Myocyte (in vitro differentiated cells): ENCODE measurements around the gene MKRN1. TPM values are rescaled to one million over a fixed set of nuclear protein-coding genes. Genes with fewer than 3 reads are reported as not detected.
"Not testable (repeated sequence)": the region's sequence is repeated elsewhere in the genome, so short reads cannot be mapped to it uniquely, and the experiment has no call there.

Experiments used
- DNase-seq: peaks from one replicate; pipeline ENCODE4 v3.0.0-alpha.2; 2012; ENCODE audit warnings: low read depth
- total RNA-seq: library from RNA; depleted of rRNA; stranded (reverse); fragments of >200 nt; gene quantifications from 2 replicates; pipeline ENCODE4 v1.2.3, GENCODE V29; 2014

Gene MKRN1
- total RNA-seq, 1 donor from 2014 or later: 67.7 TPM

DNA sequence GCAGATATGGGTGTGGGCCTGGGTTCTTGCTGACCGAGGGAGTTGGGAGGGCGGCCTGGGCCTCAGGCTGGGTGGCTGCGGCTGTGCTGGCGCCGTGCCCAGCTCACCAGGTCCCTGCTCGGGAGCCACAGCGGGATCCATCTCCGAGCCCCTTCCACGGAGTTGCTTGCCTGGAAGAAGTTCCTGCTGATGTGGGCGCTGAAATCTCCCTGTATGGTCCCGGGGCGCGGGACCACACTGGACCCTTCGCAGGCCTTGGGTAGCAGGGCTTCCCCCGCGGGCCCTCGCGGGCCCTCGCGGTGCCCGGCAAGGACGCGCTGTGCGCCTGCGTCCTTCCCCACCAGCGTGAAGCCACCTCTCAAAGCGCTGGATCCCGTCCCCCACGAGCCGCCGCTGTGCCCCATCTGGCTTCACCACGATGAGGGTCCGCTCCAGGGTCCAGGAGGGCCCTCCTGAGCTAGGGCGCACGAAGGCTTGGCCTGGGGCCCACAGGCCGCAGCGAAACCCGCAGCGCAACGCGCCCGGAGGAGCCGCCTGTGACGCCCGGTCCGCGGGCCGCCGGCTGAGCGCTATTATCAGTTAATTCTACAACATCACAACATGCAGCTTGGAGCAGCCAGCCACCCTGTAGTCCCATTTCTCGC lies 43.9 kb downstream of the MKRN1 start:
- no peak for DNase-seq

GRCh38 chr7:140433396-140433795 lies 45.9 kb downstream of the MKRN1 start:
- no peak for DNase-seq

DNA sequence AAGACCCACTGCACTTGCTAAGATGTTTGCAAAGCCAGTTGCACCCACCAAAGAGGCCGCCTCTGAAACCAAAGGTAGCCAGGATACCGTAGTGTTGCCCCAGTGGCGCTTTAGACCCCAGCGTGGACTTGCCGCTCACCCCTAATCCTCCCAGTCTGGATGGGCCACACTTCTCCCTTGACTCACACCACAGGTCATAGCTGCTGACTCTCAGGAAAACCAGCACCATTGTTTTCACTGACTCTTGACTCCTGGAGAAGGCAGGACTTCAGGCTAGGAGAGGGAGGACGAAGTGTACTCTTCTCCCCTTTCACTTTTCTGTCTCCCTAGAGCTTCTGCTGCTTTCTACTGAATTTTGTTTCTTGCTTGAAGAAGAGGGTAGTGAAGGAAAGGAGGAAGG lies 53.2 kb downstream of the MKRN1 start:
- DNase-seq: no peak

GRCh38 chr7:140425718-140426117 lies 53.6 kb downstream of the MKRN1 start:
- DNase-seq: no peak

DNA sequence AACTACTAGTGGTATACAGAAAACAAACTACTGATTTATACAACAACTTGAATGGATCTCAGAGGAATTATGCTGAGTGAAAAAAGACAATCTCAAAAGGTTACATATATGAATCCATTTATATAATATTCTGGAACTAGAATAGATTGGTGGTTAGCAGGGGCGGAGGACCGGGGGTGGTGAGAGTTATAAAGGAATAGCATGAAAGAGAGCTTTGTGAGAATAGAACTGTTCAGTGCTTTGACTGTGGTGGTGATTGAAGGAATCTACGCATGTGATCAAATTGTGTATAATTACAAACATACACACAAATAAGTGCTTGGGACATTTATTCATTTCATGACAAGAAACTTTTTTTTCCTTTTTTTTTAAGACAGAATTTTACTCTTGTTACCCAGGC lies 55.8 kb downstream of the MKRN1 start:
- no peak for DNase-seq

GRCh38 chr7:140421521-140421920 lies 57.8 kb downstream of the MKRN1 start:
- no peak for DNase-seq

- no peak for DNase-seq
Measured at GRCh38 chr7:140418653-140419052, 60.7 kb downstream of the MKRN1 start.

DNA sequence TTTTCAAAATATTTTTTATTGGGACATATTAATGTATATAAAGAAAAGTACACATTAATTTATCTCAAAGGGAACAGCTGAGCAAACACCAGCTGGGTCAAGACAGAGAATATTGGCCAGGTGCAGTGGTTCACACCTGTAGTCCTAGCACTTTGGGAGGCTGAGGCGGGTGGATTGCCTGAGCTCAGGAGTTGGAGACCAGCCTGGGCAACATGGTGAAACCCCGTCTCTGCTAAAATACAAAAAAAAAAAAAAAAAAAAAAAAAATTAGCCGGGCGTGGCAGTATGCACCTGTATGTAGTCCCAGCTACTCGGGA lies 61.2 kb downstream of the MKRN1 start:
- not testable (repeated sequence) for DNase-seq

DNA sequence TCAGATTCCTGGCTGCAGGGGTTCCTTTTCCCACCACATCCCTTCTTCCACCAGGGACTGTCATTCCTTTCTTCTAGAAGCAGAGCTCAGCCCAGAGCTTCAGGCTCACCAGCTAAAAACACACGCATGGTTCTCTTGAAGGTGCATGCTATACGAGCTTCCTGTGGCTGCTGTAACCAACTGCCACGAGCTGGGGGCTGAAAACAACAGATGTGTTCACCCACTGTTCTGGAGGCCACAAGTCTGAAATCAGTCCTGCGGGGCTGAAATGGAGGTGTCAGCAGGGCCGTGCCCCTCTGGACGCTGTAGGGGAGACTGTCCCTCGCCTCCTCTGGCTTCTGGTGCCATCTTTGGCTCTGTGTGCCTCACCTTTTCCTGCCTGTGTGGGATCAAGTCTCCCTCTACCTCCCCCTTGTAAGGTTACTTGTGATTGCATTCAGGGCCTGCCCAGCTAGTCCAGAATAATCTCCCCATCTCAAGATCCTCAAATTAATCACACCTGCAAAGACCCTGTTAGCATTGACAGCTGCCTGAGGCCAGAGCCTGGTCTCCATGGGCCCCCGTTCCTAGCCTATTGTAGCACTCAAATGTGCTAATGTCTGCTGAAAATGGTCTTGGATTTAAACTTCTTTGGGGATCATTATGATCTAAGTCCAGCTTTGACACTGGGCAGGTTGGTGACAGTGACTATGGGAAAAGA lies 61.7 kb downstream of the MKRN1 start:
- DNase-seq: no peak

DNA sequence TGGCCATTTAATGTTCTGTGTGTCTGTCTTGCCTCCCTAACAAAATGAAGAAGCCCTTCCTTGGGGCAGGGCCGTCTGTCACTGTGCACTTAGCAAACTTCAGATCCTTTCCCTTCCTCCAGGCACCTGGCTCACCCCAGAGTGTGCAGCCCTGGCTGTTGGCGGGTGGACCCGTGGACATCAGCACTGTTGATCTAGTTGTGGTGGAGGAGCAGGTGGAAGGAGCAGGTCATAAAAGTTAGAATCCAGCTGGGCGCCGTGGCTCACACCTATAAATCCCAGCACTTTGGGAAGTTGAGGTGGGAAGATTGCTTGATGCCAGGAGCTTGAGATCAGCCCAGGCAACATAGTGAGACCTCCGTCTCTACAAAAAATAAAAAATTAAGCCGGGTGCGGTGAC lies 62.7 kb downstream of the MKRN1 start:
- no peak for DNase-seq

- not testable (repeated sequence) for DNase-seq
Measured at GRCh38 chr7:140415816-140416215, 63.5 kb downstream of the MKRN1 start.

GRCh38 chr7:140415361-140415760 lies 63.9 kb downstream of the MKRN1 start:
- DNase-seq: no peak

GRCh38 chr7:140404565-140405065 lies 74.7 kb downstream of the MKRN1 start:
- DNase-seq: no peak

DNA sequence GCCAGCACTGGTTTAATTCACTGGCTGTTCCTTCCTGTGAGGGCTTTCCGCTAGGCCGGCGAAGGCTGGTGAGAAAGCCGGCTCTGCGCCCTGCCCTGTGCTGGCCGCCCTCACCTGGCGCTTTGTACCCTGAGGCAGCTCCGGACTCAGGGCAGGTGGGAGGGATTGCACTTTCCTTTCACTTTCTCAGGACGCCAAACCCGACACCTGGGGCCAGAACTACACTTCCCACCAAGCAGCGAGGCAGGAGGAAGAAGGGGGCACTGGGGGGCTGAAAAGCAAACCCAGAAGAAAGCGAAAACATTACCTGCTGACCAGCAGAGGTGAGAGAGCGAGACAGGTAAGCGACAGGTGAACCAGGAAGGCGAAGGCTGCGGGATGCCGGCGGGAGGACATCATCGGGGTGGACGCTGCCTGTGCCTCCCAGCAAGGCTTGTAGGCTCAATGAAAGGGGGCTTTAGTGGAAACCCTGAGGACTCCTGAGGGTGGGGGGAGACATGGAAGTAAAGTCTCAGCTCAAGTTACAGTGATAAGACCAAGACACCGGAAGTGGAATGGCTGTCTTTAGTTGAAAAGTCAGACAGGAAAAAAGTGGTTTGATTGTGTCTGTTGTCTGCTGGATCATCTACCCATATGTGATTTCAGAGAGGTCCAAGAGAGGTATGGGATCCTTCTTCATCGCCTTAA lies 75.3 kb downstream of the MKRN1 start, which contains the start of gene RAB19:
TSS of gene RAB19 (plus strand) at position 181 of the 687 bp plus-strand sequence. CDS start 3,589 bp downstream, outside the sequence.
- no peak for DNase-seq

Other genes with a start within 250 kb of the MKRN1 start
- gene SLC37A3, start 81.0 kb downstream of the MKRN1 start, total RNA-seq: 36.0 and 40.3 TPM in 2 replicates
- not detected in 2 replicates for gene RAB19, start 75.4 kb downstream of the MKRN1 start, total RNA-seq
- 0.05 and 0.21 TPM in 2 replicates for gene DENND2A, start 161.3 kb upstream of the MKRN1 start, total RNA-seq
- 14.4 and 16.0 TPM in 2 replicates for gene ADCK2, start 193.4 kb upstream of the MKRN1 start, total RNA-seq
- 388 and 434 TPM in 2 replicates for gene NDUFB2, start 217.2 kb upstream of the MKRN1 start, total RNA-seq